Left lung (tissue), 10 donors: Measurements from ENCODE around the gene DIP2C. TPM values are rescaled to one million over a fixed set of nuclear protein-coding genes. Genes with fewer than 3 reads are reported as not detected.
A peak's percentile ranks its signal among the peaks of the same experiment; 100 is the strongest.

Experiments used
- ATAC-seq: fragments of 200-7000 bp; cut with Tn5 transposase; one replicate; pipeline ENCODE4 v1.9.1; 2020; ENCODE audit warnings: moderate library complexity
- DNase-seq, 4 donors: peaks; one replicate each; pipeline ENCODE4 v3.0.0-alpha.2; 2013 to 2020
- H3K27ac ChIP-seq, 2 donors: fragments of 200-600 bp; sonication (generic) in 1 of 2; one replicate each; pipeline versions ENCODE4 v1.5.0 to v1.8.0; 2020 to 2021
- H3K27me3 ChIP-seq, 2 donors: fragments of 200-600 bp; sonication (generic) in 1 of 2; one replicate each; pipeline versions ENCODE4 v1.5.0 to v1.8.0; 2020 to 2021
- H3K36me3 ChIP-seq, 2 donors: fragments of 200-600 bp; sonication (generic) in 1 of 2; one replicate each; pipeline versions ENCODE4 v1.5.0 to v1.8.0; 2020 to 2021
- H3K4me1 ChIP-seq, 2 donors: fragments of 200-600 bp; one replicate each; pipeline ENCODE4 v1.8.0; 2021
- H3K4me3 ChIP-seq, 2 donors: fragments of 200-600 bp; sonication (generic) in 1 of 2; one replicate each; pipeline versions ENCODE4 v1.5.0 to v1.8.0; 2020 to 2021; ENCODE audit warnings: mild to moderate bottlenecking in 1 of 2
- H3K9me3 ChIP-seq, 2 donors: fragments of 200-600 bp; sonication (generic) in 1 of 2; one replicate each; pipeline versions ENCODE4 v1.5.0 to v1.8.0; 2020 to 2021
- CTCF ChIP-seq, 2 donors: fragments of 200-600 bp; sonication (generic) in 1 of 2; IDR thresholded peaks; one replicate each; pipeline versions ENCODE4 v1.5.0 to v1.8.0; 2021; ENCODE audit warnings: antibody characterized with exemption in 2 of 2
- intact Hi-C, 2 donors: fragments of 100-400 bp; cut with DNase I; formaldehyde crosslinking; loops; one replicate each; pipeline versions ENCODE4 v1.11.2 to v1.14.2; 2022
- polyA plus RNA-seq, 6 donors: library from polyadenylated mRNA; unstranded; fragments of 120-200 nt; gene quantifications; one replicate each; pipeline ENCODE4 v1.2.1, GENCODE V29; 2013; ENCODE audit not compliant: insufficient read length in 6 of 6
- total RNA-seq, 2 donors: library from RNA; stranded (reverse); fragmentation: NEBNext Ultra II Directional; extraction: Animal tissue kit (Norgen Biotek cat#: 25700); gene quantifications; one replicate each; pipeline ENCODE4 v1.2.1, GENCODE V29; 2021
- donor health status: DM: no; HTN: yes; CAD: no.
- donor health status: DM: no; HTN: no; CAD: no.

DIP2C gene
- total and polyA plus RNA-seq, 8 donors: 10.5 to 22.5 (median 19.5) TPM

- Histone ChIP-seq H3K36me3 (no peaks in the 10 kb centered on the region), H3K4me3 (no peak overlapping the region), H3K27ac (peak overlapping the region in 1 of 2 donors; percentile 33), H3K27me3 (peaks cover 0 to 10% of the 10 kb centered on the region in 2 donors), H3K9me3 (no peaks in the 10 kb centered on the region), H3K4me1 (no peaks in the 10 kb centered on the region)
- intact Hi-C loops: no loop called here
- ATAC-seq (peak; percentile 43), DNase-seq (peak in 1 of 4 donors; percentile 33)
- TF ChIP-seq CTCF (IDR thresholded peaks at IDR 0.05): no peak
Observed at GRCh38 chr10:683448-684071, 5.9 kb downstream of the DIP2C start.

- Histone ChIP-seq H3K27ac (no peak overlapping the region), H3K36me3 (no peaks in the 10 kb centered on the region), H3K4me1 (no peaks in the 10 kb centered on the region), H3K4me3 (no peak overlapping the region), H3K27me3 (peaks cover 0 to 4% of the 10 kb centered on the region in 2 donors), H3K9me3 (no peaks in the 10 kb centered on the region)
- intact Hi-C loops: no loop called here
- ATAC-seq (no peak), DNase-seq (no peak)
- no peak for TF ChIP-seq CTCF (IDR thresholded peaks at IDR 0.05)
Observed at GRCh38 chr10:682931-683447, 6.5 kb downstream of the DIP2C start.

GRCh38 chr10:681670-682318 is 7.7 kb downstream of the DIP2C start:
- Histone ChIP-seq H3K4me1 (no peaks in the 10 kb centered on the region), H3K4me3 (no peak overlapping the region), H3K27me3 (no peaks in the 10 kb centered on the region), H3K9me3 (no peaks in the 10 kb centered on the region), H3K27ac (no peak overlapping the region), H3K36me3 (no peaks in the 10 kb centered on the region)
- peak in 1 of 4 donors; percentile 40 for DNase-seq
- no peak for TF ChIP-seq CTCF (IDR thresholded peaks at IDR 0.05)
- intact Hi-C loops: no loop called here
- no peak for ATAC-seq

- intact Hi-C loops: no loop called here
- no peak overlapping the region for H3K27ac ChIP-seq
- no peak overlapping the region for H3K4me3 ChIP-seq
- TF ChIP-seq CTCF (IDR thresholded peaks at IDR 0.05): no peak
- DNase-seq (no peak), ATAC-seq (no peak)
- H3K36me3 ChIP-seq: no peaks in the 10 kb centered on the region
- H3K4me1 ChIP-seq: no peaks in the 10 kb centered on the region
- no peaks in the 10 kb centered on the region for H3K9me3 ChIP-seq
- no peaks in the 10 kb centered on the region for H3K27me3 ChIP-seq
Observed at GRCh38 chr10:680745-681144, 8.7 kb downstream of the DIP2C start.

- no peak for ATAC-seq
Observed at GRCh38 chr10:680146-680545, 9.3 kb downstream of the DIP2C start.

More at GRCh38 chr10:680146-680545, 9.3 kb downstream of the DIP2C start:
- Histone ChIP-seq H3K4me1 (no peaks in the 10 kb centered on the region), H3K9me3 (no peaks in the 10 kb centered on the region), H3K27ac (no peak overlapping the region), H3K27me3 (no peaks in the 10 kb centered on the region), H3K4me3 (no peak overlapping the region), H3K36me3 (no peaks in the 10 kb centered on the region)
- no peak for TF ChIP-seq CTCF (IDR thresholded peaks at IDR 0.05)
- no peak for DNase-seq
- intact Hi-C loops: no loop called here
